Transverse colon (tissue), 4 donors: ENCODE data around the gene DRD2.

Experiments used
- EP300 ChIP-seq: sonication (generic); formaldehyde crosslinking; IDR thresholded peaks from one replicate; pipeline ENCODE4 v1.6.1; 2017; ENCODE audit warnings: antibody characterized with exemption, low read depth
- POLR2A ChIP-seq: fragments of 450-650 bp; IDR thresholded peaks from one replicate; pipeline ENCODE4 v1.6.1; 2016; ENCODE audit warnings: antibody characterized with exemption, mild to moderate bottlenecking, moderate library complexity
- POLR2AphosphoS5 ChIP-seq, 3 donors: sonication (generic); formaldehyde crosslinking; IDR thresholded peaks; one replicate each; pipeline ENCODE4 v1.6.1; 2016; ENCODE audit warnings: antibody characterized with exemption in 3 of 3
- TF ChIP-seq, protein P1 (sequence below), 5 experiments: fragments of 200-600 bp in 3 of 5; fragments of 450-650 bp in 2 of 5; sonication (generic) in 3 of 5; IDR thresholded peaks; 1 replicate in 2 of 5; 2 replicates in 3 of 5; pipeline ENCODE4 v1.5.1; 2016 to 2017; ENCODE audit warnings: antibody characterized with exemption in 5 of 5, inconsistent platforms in 3 of 5, mild to moderate bottlenecking in 2 of 5, moderate library complexity in 1 of 5

DNA sequence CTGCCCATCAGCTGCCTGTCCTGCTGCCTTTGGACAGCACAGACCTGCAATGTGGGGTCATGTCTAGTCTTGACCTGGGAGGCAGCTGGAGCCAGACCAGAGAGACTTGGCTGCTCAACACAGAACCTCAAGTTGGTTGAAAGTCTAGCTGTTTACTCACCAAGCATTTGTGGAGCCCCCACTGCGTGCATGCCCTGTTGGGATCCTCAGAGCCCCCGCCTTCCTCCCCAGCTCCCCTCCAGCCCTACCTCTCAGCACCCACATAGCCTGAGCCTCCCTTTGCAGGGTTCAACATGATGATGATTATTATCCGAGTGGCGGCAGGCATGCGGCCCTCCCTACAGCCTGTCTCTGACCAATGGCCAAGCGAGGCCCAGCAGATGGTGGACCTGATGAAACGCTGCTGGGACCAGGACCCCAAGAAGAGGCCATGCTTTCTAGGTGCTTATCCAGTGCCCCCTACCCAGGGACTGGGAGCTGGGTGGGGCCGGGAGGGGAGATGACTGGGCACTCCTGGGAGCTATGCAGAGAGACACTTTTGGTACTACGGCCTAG is 79.3 kb downstream of the DRD2 start:
- TF ChIP-seq, protein P1, sequence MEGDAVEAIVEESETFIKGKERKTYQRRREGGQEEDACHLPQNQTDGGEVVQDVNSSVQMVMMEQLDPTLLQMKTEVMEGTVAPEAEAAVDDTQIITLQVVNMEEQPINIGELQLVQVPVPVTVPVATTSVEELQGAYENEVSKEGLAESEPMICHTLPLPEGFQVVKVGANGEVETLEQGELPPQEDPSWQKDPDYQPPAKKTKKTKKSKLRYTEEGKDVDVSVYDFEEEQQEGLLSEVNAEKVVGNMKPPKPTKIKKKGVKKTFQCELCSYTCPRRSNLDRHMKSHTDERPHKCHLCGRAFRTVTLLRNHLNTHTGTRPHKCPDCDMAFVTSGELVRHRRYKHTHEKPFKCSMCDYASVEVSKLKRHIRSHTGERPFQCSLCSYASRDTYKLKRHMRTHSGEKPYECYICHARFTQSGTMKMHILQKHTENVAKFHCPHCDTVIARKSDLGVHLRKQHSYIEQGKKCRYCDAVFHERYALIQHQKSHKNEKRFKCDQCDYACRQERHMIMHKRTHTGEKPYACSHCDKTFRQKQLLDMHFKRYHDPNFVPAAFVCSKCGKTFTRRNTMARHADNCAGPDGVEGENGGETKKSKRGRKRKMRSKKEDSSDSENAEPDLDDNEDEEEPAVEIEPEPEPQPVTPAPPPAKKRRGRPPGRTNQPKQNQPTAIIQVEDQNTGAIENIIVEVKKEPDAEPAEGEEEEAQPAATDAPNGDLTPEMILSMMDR (IDR thresholded peaks at IDR 0.05), result no peak
- TF ChIP-seq POLR2A (no peak), EP300 (no peak), POLR2AphosphoS5 (IDR thresholded peaks at IDR 0.05) (no peak)
